GM12878 (cell line): ENCODE measurements around the gene TULP1. TPM values are rescaled to one million over a fixed set of nuclear protein-coding genes. Genes with fewer than 3 reads are reported as not detected.

Experiments
- ESRRA ChIP-seq: IDR thresholded peaks from 2 replicates; pipeline ENCODE4 v1.6.1; 2012; ENCODE audit warnings: mild to moderate bottlenecking, low read length, improper control_type of control experiment
- RB1 ChIP-seq: fragments of 450-650 bp; formaldehyde crosslinking; IDR thresholded peaks from 2 replicates; pipeline ENCODE4 v1.6.1; 2017; ENCODE audit warnings: mild to moderate bottlenecking, borderline replicate concordance
- RUNX3 ChIP-seq: IDR thresholded peaks from 2 replicates; pipeline ENCODE4 v1.6.1; 2012; ENCODE audit warnings: low read length, inconsistent platforms
- SMC3 ChIP-seq: IDR thresholded peaks from 2 replicates; pipeline ENCODE4 v1.6.1; 2011; ENCODE audit warnings: low read length, improper control_type of control experiment, borderline replicate concordance
- SREBF1 ChIP-seq: IDR thresholded peaks from 2 replicates; pipeline ENCODE4 v1.6.1; 2012; ENCODE audit warnings: mild to moderate bottlenecking, low read length
- polyA plus RNA-seq, 11 experiments: library from polyadenylated mRNA; depleted of rRNA in 4 of 11; unstranded in 6 of 11; stranded (reverse) in 5 of 11; fragments of >200 nt; fragmentation: Nextera tagmentation in 4 of 11; fragmentation: Illumina TruSeq in 1 of 11; extraction: Ambion mirVana in 4 of 11; extraction: Trizol in 1 of 11; gene quantifications; 1 replicate in 1 of 11; 2 replicates in 10 of 11; pipeline versions ENCODE4 v1.2.1 to v1.2.3, GENCODE V29; 2011 to 2016; ENCODE audit warnings: inconsistent platforms in 2 of 11, missing spikeins in 2 of 11, low read depth in 1 of 11
- total RNA-seq, 4 experiments: library from RNA; depleted of rRNA in 3 of 4; stranded (reverse); fragments of >200 nt in 3 of 4; fragmentation: Illumina TruSeq in 1 of 4; extraction: Trizol in 1 of 4; gene quantifications; 2 replicates each; pipeline versions ENCODE4 v1.2.1 to v1.2.3, GENCODE V29; 2013 to 2021
- TF ChIP-seq, protein P1 (sequence below): fragments of 450-650 bp; formaldehyde crosslinking; IDR thresholded peaks from 2 replicates; pipeline ENCODE4 v1.4.0; 2022; ENCODE audit warnings: mild to moderate bottlenecking, moderate library complexity
- TF ChIP-seq, protein P2 (sequence below): fragments of 150-350 bp; IDR thresholded peaks from 2 replicates; pipeline ENCODE4 v1.6.1; 2016; ENCODE audit warnings: low read depth, low read length
- TF ChIP-seq, protein P3 (sequence below): fragments of 450-650 bp; IDR thresholded peaks from 2 replicates; pipeline ENCODE4 v1.6.1; 2017; ENCODE audit warnings: mild to moderate bottlenecking, moderate library complexity

TULP1 gene
- total and polyA plus RNA-seq, 10 of the 15 experiments (the other 5 are each of a cell fraction or from before 2014, with no cell fraction given) = not detected

DNA sequence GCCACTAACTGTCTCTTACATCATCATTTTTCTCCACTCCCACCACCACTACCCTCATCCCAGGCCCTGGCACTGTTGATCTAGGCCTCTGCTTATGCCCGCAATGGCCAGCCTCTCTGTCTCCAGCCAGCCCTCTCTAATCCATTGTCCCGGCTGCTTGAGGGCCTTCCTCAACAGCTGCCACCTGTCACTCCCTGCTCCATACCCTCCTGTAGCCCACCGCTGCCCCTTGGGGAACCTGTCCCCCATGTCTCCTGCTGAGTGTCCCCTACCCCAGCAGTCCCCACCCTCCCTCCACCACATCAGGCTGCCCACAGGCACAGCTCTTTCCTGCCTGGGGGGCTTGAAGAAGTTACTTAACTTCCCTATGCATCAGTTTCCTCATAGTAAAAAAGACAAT lies 29.2 kb downstream of the TULP1 start (continued):
- TF ChIP-seq, protein P1, sequence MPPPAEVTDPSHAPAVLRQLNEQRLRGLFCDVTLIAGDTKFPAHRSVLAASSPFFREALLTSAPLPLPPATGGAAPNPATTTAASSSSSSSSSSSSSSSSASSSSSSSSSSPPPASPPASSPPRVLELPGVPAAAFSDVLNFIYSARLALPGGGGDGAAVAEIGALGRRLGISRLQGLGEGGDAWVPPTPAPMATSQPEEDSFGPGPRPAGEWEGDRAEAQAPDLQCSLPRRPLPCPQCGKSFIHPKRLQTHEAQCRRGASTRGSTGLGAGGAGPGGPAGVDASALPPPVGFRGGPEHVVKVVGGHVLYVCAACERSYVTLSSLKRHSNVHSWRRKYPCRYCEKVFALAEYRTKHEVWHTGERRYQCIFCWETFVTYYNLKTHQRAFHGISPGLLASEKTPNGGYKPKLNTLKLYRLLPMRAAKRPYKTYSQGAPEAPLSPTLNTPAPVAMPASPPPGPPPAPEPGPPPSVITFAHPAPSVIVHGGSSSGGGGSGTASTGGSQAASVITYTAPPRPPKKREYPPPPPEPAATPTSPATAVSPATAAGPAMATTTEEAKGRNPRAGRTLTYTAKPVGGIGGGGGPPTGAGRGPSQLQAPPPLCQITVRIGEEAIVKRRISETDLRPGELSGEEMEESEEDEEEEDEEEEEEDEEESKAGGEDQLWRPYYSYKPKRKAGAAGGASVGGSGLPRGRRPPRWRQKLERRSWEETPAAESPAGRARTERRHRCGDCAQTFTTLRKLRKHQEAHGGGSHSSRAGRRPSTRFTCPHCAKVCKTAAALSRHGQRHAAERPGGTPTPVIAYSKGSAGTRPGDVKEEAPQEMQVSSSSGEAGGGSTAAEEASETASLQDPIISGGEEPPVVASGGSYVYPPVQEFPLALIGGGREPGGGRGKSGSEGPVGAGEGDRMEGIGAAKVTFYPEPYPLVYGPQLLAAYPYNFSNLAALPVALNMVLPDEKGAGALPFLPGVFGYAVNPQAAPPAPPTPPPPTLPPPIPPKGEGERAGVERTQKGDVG (CRISPR knock-in tag) = no peak
- TF ChIP-seq, protein P2, sequence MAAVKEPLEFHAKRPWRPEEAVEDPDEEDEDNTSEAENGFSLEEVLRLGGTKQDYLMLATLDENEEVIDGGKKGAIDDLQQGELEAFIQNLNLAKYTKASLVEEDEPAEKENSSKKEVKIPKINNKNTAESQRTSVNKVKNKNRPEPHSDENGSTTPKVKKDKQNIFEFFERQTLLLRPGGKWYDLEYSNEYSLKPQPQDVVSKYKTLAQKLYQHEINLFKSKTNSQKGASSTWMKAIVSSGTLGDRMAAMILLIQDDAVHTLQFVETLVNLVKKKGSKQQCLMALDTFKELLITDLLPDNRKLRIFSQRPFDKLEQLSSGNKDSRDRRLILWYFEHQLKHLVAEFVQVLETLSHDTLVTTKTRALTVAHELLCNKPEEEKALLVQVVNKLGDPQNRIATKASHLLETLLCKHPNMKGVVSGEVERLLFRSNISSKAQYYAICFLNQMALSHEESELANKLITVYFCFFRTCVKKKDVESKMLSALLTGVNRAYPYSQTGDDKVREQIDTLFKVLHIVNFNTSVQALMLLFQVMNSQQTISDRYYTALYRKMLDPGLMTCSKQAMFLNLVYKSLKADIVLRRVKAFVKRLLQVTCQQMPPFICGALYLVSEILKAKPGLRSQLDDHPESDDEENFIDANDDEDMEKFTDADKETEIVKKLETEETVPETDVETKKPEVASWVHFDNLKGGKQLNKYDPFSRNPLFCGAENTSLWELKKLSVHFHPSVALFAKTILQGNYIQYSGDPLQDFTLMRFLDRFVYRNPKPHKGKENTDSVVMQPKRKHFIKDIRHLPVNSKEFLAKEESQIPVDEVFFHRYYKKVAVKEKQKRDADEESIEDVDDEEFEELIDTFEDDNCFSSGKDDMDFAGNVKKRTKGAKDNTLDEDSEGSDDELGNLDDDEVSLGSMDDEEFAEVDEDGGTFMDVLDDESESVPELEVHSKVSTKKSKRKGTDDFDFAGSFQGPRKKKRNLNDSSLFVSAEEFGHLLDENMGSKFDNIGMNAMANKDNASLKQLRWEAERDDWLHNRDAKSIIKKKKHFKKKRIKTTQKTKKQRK = no peak
- TF ChIP-seq, protein P3, sequence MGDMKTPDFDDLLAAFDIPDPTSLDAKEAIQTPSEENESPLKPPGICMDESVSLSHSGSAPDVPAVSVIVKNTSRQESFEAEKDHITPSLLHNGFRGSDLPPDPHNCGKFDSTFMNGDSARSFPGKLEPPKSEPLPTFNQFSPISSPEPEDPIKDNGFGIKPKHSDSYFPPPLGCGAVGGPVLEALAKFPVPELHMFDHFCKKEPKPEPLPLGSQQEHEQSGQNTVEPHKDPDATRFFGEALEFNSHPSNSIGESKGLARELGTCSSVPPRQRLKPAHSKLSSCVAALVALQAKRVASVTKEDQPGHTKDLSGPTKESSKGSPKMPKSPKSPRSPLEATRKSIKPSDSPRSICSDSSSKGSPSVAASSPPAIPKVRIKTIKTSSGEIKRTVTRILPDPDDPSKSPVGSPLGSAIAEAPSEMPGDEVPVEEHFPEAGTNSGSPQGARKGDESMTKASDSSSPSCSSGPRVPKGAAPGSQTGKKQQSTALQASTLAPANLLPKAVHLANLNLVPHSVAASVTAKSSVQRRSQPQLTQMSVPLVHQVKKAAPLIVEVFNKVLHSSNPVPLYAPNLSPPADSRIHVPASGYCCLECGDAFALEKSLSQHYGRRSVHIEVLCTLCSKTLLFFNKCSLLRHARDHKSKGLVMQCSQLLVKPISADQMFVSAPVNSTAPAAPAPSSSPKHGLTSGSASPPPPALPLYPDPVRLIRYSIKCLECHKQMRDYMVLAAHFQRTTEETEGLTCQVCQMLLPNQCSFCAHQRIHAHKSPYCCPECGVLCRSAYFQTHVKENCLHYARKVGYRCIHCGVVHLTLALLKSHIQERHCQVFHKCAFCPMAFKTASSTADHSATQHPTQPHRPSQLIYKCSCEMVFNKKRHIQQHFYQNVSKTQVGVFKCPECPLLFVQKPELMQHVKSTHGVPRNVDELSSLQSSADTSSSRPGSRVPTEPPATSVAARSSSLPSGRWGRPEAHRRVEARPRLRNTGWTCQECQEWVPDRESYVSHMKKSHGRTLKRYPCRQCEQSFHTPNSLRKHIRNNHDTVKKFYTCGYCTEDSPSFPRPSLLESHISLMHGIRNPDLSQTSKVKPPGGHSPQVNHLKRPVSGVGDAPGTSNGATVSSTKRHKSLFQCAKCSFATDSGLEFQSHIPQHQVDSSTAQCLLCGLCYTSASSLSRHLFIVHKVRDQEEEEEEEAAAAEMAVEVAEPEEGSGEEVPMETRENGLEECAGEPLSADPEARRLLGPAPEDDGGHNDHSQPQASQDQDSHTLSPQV = no peak
- TF ChIP-seq RUNX3 (no peak), RB1 (no peak), SREBF1 (no peak), SMC3 (no peak), ESRRA (no peak)
